ENCODE results near the gene CLDN4. TPM values are rescaled to one million over a fixed set of nuclear protein-coding genes. Genes with fewer than 3 reads are reported as not detected.
"Not testable (repeated sequence)": the region's sequence is repeated elsewhere in the genome, so short reads cannot be mapped to it uniquely, and the experiment has no call there.

Gene CLDN4
- total and polyA plus RNA-seq, 12 donors: 0.03 to 0.30 (median 0.14) TPM; not detected in 9

DNA sequence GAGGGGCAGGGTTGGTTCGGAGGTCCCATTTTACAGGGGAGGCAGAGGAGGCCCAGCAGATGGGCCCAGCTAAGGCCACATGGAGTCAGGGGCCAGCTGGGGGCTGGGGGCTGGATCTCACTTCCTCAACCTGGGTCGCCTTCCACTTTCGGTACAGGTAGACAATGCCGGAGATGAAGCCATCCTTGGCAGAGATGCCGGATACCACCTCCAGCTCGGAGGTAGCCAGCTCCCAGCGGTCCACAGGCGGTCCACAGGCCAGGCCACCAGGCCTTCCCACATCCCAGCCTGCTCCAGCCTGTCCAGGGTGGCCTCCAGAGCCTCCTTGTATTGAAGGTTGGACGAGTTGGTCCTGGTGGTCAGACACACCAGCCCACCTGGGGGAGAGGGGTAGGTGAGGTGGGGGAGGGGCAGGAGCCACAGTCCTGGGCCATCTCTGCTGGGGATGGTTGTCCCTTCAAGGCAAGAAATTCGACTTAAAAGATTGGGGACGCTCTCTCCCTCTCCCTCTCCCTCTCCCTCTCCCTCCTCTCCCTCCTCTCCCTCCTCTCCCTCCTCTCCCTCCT, 3.9 kb downstream of the CLDN4 start:
- intact Hi-C loops (cut with DNase I): no loop called here

DNA sequence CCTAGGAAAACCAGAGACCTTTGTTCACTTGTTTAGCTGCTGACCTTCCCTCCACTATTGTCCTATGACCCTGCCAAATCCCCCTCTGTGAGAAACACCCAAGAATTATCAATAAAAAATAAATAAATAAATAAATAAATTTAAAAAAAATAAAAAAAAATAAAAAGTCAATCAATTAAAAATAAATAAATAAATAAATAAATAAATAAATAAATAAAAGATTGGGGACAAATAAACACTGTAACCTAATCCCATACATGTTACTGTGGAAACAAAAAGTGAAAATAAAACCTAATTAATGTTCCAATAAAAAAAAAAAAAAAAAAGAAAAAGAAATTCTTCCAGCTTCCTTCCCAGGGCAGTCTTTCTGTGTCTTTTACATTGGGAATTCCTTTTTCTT, 6.4 kb downstream of the CLDN4 start:
- H3K36me3 ChIP-seq; H3K27me3 ChIP-seq; ATAC-seq; H3K27ac ChIP-seq; H3K9me3 ChIP-seq; intact Hi-C loops (cut with DNase I); H3K4me3 ChIP-seq; DNase-seq: not testable (repeated sequence)
- H3K4me1 ChIP-seq: peaks cover 0 to 15% (median 7%) of the 10 kb centered on the region in 9 donors

More for the DNA sequence above, 3.9 kb downstream of the CLDN4 start:
- Histone ChIP-seq H3K36me3 (no peaks in the 10 kb centered on the region), H3K27ac (no peak overlapping the region), H3K9me3 (no peaks in the 10 kb centered on the region), H3K4me3 (no peak overlapping the region), H3K27me3 (peaks cover 0 to 26% (median 3%) of the 10 kb centered on the region in 7 donors), H3K4me1 (peaks cover 0 to 14% (median 0%) of the 10 kb centered on the region in 9 donors)
- TF ChIP-seq, protein P1, sequence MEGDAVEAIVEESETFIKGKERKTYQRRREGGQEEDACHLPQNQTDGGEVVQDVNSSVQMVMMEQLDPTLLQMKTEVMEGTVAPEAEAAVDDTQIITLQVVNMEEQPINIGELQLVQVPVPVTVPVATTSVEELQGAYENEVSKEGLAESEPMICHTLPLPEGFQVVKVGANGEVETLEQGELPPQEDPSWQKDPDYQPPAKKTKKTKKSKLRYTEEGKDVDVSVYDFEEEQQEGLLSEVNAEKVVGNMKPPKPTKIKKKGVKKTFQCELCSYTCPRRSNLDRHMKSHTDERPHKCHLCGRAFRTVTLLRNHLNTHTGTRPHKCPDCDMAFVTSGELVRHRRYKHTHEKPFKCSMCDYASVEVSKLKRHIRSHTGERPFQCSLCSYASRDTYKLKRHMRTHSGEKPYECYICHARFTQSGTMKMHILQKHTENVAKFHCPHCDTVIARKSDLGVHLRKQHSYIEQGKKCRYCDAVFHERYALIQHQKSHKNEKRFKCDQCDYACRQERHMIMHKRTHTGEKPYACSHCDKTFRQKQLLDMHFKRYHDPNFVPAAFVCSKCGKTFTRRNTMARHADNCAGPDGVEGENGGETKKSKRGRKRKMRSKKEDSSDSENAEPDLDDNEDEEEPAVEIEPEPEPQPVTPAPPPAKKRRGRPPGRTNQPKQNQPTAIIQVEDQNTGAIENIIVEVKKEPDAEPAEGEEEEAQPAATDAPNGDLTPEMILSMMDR (IDR thresholded peaks at IDR 0.05): no peak
- peak in 1 of 8 donors; percentile 23 for ATAC-seq
- 81 to 88% methylated on average over 11 of the region's 11 CpGs for WGBS, 2 donors
- no peak for DNase-seq

- TF ChIP-seq, protein P1 (IDR thresholded peaks at IDR 0.05): no peak
- Histone ChIP-seq H3K27ac (no peak overlapping the region), H3K27me3 (peaks cover 0 to 6% (median 0%) of the 10 kb centered on the region in 7 donors), H3K4me1 (peaks cover 0 to 16% (median 14%) of the 10 kb centered on the region in 9 donors), H3K36me3 (no peaks in the 10 kb centered on the region), H3K4me3 (no peak overlapping the region), H3K9me3 (no peaks in the 10 kb centered on the region)
- WGBS, 2 donors: 66% methylated on average over 6 of the region's 6 CpGs
- no peak for DNase-seq
- ATAC-seq: no peak
- intact Hi-C loops (cut with DNase I): no loop called here
Observed at GRCh38 chr7:73838642-73839041, 7.8 kb downstream of the CLDN4 start.

- TF ChIP-seq, protein P1 (IDR thresholded peaks at IDR 0.05): no peak
- 88 to 91% methylated on average over 7 of the region's 7 CpGs for WGBS, 2 donors
- H3K27me3 ChIP-seq: peaks cover 0 to 6% (median 0%) of the 10 kb centered on the region in 7 donors
- no peaks in the 10 kb centered on the region for H3K36me3 ChIP-seq
- H3K4me1 ChIP-seq: peaks cover 0 to 21% (median 14%) of the 10 kb centered on the region in 9 donors
- intact Hi-C loops (cut with DNase I): no loop called here
- ATAC-seq: no peak
- no peak overlapping the region for H3K27ac ChIP-seq
- no peak for DNase-seq
- H3K9me3 ChIP-seq: no peaks in the 10 kb centered on the region
- no peak overlapping the region for H3K4me3 ChIP-seq
Observed at GRCh38 chr7:73839290-73839689, 8.5 kb downstream of the CLDN4 start.

All from heart right ventricle (tissue), 16 donors.